GM12874 (cell line): Measurements from ENCODE around the gene AK5.

Experiments used
- TF ChIP-seq, protein P1 (sequence below): IDR thresholded peaks from 2 replicates; pipeline ENCODE4 v1.5.1; 2011; ENCODE audit warnings: low read depth, mild to moderate bottlenecking, control low read depth, low read length, moderate library complexity; ENCODE audit not compliant: insufficient read depth

The AK5 gene

DNA sequence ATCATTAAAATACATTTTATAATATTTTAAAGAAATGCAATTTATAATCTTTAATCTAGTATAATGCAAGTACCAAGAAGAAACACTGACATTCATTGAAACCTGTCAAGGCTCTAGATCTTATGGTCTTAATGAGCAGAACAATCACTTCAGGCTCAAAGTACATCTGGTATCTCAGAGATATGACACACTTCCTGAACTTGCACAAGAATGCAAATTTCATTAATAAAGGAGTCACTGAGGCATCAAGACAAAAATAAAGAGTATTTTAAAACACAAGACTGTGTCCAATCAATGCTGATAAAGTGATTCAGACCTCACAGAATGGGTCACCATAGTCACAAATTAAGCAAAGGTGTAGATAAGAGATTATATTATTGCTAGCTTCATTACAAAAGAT, 178.1 kb downstream of the AK5 start:
- TF ChIP-seq, protein P1, sequence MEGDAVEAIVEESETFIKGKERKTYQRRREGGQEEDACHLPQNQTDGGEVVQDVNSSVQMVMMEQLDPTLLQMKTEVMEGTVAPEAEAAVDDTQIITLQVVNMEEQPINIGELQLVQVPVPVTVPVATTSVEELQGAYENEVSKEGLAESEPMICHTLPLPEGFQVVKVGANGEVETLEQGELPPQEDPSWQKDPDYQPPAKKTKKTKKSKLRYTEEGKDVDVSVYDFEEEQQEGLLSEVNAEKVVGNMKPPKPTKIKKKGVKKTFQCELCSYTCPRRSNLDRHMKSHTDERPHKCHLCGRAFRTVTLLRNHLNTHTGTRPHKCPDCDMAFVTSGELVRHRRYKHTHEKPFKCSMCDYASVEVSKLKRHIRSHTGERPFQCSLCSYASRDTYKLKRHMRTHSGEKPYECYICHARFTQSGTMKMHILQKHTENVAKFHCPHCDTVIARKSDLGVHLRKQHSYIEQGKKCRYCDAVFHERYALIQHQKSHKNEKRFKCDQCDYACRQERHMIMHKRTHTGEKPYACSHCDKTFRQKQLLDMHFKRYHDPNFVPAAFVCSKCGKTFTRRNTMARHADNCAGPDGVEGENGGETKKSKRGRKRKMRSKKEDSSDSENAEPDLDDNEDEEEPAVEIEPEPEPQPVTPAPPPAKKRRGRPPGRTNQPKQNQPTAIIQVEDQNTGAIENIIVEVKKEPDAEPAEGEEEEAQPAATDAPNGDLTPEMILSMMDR: no peak

DNA sequence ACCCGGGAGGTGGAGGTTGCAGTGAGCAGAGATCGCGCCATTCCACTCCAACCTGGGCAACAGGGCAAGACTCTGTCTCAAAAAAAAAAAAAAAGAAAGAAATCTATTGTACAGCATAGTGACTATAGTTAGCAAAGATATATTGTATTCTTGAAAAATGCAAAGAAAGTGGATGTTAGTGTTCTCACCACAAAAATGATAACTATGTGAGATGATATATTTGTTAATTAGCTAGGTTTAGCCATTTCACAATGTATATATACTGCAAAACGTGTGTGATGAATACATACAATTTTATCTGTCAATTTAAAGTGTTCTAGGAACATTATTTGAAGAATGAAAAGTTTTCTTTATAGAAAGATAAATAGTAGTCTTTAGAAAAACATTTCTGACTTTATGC, 179.9 kb downstream of the AK5 start:
- TF ChIP-seq, protein P1: no peak

DNA sequence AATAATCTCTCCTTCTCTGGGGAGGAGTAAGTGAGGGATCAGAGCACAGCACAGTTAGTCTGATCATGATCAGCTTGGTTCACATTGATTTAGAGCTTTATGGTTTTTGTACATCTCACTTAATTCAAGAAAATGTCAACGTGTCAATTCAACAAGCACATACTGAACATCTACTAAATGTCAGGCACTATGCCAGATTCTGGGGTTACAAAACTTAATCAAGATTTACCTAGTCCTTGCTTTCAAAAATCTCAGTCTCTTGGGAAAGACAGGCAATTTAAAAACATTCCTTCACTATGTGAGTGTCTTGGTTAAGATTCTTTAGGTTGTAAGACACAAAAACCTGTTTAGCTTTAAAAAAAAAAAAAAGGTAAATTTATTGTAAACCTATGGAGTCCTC, 181.4 kb downstream of the AK5 start:
- TF ChIP-seq, protein P1: no peak

DNA sequence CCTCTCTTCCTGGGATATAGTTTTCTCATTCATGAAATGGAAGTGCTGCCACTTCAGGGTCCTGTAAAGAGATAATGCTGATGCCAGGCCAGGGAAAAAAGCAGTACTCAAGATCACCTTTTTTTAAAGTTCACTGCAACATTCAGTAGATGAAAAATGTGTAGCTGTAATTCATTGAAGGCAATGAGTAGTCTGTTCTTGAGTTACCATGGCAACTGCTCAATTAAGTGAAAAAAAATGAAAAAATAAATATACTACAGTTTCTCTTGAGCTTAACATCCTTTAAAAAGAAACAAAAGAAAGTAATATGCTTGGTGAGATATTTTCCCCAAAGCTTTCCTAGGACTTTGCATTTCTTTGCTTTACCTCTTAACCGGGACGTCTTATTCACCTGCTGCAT, 183.3 kb downstream of the AK5 start:
- TF ChIP-seq, protein P1: no peak

DNA sequence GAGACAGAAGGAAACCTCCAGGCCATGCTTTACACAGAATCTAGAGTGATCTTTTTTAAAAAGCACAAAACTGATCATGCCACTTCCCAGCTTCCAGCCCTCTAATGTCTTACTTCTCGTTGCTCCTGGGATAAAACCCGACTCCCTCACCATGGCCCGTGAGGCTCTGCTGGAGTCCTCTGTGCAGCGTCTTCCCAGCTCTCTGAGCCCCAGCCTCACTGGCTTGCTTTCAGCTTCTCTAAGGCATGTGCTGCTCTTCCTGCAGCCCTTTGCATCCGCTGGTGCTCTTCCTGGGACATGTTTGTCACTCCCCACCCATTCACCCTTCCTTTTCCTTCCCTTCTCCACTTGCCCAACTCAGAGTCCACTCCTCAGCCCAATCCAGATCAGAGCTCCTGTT, 184.1 kb downstream of the AK5 start:
- TF ChIP-seq, protein P1: no peak

DNA sequence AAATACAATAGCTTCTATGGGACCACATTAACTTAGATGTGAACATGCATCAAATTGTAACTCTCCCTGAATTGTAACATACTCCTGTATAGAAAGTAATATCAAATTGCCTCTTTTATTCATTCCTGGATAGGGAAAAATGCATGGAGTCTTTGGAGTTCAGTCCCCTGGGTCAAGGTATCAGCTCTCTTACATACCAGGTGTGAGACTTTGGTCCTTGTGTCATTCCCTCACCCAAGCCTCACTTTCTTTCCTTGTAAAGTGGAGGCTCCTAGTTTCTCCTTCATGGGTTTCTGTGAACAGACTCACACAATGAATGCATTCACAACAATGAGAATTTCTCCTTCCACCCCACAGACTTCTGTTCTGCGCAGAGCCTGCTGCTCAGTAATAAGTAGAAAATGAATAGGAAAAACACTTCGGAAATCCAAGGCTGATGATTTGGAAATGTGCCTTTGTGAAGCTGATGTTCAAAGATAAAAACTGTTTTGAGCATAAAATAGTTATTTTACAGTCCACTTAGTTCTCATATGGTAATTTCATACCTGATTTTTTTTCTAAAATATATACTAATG, 185.3 kb downstream of the AK5 start:
- TF ChIP-seq, protein P1: no peak

DNA sequence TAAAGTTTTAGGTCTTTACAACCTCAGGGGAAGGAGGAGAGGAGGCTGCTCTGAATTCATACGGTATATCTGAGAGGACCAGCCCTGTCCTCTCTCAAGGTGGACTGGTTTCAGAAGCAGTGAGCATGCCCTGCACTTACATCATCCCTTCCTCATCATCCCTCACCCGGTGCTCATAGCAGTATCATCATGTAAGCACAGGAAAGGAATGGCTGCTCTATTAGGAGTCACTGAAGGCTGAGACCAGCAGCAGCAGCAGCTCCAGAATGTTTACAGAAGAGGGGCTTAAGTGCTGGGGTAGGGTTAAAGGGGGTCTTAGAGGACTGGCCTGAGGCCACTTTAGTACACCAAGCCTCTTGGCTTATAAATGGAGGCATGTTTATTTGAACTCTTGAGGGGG, 185.9 kb downstream of the AK5 start:
- TF ChIP-seq, protein P1: no peak
